Measurements from ENCODE around the gene SPACA4. TPM values are rescaled to one million over a fixed set of nuclear protein-coding genes. Genes with fewer than 3 reads are reported as not detected.

The SPACA4 gene
- total RNA-seq, 1 experiment from 2014 or later: not detected

GRCh38 chr19:48644355-48644754, 37.8 kb downstream of the SPACA4 start:
- no peaks in the 10 kb centered on the region for H3K9me3 Mint-ChIP-seq (ENCODE audit: unreplicated experiment)
- no peak overlapping the region for H3K4me3 Mint-ChIP-seq (ENCODE audit: unreplicated experiment)
- no peak overlapping the region for H3K27ac Mint-ChIP-seq (ENCODE audit: unreplicated experiment)
- intact Hi-C loops (cut with micrococcal nuclease; ENCODE audit: unreplicated experiment): no loop called here
- no peak for DNase-seq
- no peak for TF ChIP-seq CTCF (IDR thresholded peaks at IDR 0.05; ENCODE audit: insufficient read depth in 1 of 2, low read depth in 1 of 2, low read length in 1 of 2, severe bottlenecking in 1 of 2, unreplicated experiment in 1 of 2)
- peaks cover 9% of the 10 kb centered on the region; the same call in 1 of the 2 replicates for H3K4me1 ChIP-seq
- H3K36me3 ChIP-seq (ENCODE audit: control insufficient read depth, insufficient read depth, low read length): no peaks in the 10 kb centered on the region
- POLR2A ChIA-PET: no interaction called here
- no peaks in the 10 kb centered on the region for H3K27me3 Mint-ChIP-seq (ENCODE audit: insufficient read depth, unreplicated experiment)
- no peaks in the 10 kb centered on the region for H3K27me3 ChIP-seq (replicated peaks; ENCODE audit: control insufficient read depth, insufficient read depth, low read length)
- peaks cover 16% of the 10 kb centered on the region for H3K4me1 Mint-ChIP-seq (ENCODE audit: low read depth, unreplicated experiment)
- peaks cover 2% of the 10 kb centered on the region for H3K36me3 Mint-ChIP-seq (ENCODE audit: insufficient read depth, unreplicated experiment)
- CTCF ChIA-PET: interaction anchor here (0.5 to 2.7 kb wide), 2 partner anchors 92 to 95 kb away, joined by 4 to 28 read pairs; no protein-coding TSS in a partner anchor
- H3K9me3 ChIP-seq: no peaks in the 10 kb centered on the region
- BruUV-seq (replicated peaks): no TSS peak
- H3K4me3 ChIP-seq (ENCODE audit: low read depth, low read length): no peak overlapping the region

GRCh38 chr19:48644839-48645619, 38.5 kb downstream of the SPACA4 start:
- Histone ChIP-seq H3K27me3 (replicated peaks; ENCODE audit: control insufficient read depth, insufficient read depth, low read length) (no peaks in the 10 kb centered on the region), H3K9me3 (no peaks in the 10 kb centered on the region), H3K4me1 (peaks cover 9% of the 10 kb centered on the region; the same call in 1 of the 2 replicates), H3K36me3 (ENCODE audit: control insufficient read depth, insufficient read depth, low read length) (no peaks in the 10 kb centered on the region), H3K4me3 (ENCODE audit: low read depth, low read length) (peak overlapping the region; percentile 56)
- CTCF ChIA-PET: interaction anchor here (0.5 to 2.7 kb wide), 13 partner anchors 30 to 1308 kb away, joined by 3 to 28 read pairs (median 6); partner anchors contain the start of gene FUT2
- POLR2A ChIA-PET: interaction anchor here (0.6 to 2.1 kb wide), 5 partner anchors 15 to 227 kb away, joined by 4 to 12 read pairs (median 7); partner anchors contain the start of genes PPP1R15A, RPL18 and SPHK2
- Mint-ChIP-seq H3K9me3 (ENCODE audit: unreplicated experiment) (no peaks in the 10 kb centered on the region), H3K36me3 (ENCODE audit: insufficient read depth, unreplicated experiment) (no peaks in the 10 kb centered on the region), H3K4me1 (ENCODE audit: low read depth, unreplicated experiment) (peaks cover 16% of the 10 kb centered on the region), H3K27ac (ENCODE audit: unreplicated experiment) (peak overlapping the region; percentile 69), H3K27me3 (ENCODE audit: insufficient read depth, unreplicated experiment) (no peaks in the 10 kb centered on the region), H3K4me3 (ENCODE audit: unreplicated experiment) (peak overlapping the region; percentile 77)
- DNase-seq: peak; percentile 72 to 76
- intact Hi-C loops (cut with micrococcal nuclease; ENCODE audit: unreplicated experiment): loop anchor here (5.0 kb wide), 1 partner anchor 42 kb away; no protein-coding TSS in a partner anchor
- no TSS peak for BruUV-seq (replicated peaks)
- TF ChIP-seq CTCF (IDR thresholded peaks at IDR 0.05; ENCODE audit: insufficient read depth in 1 of 2, low read depth in 1 of 2, low read length in 1 of 2, severe bottlenecking in 1 of 2, unreplicated experiment in 1 of 2): no peak

- Histone ChIP-seq H3K36me3 (ENCODE audit: control insufficient read depth, insufficient read depth, low read length) (no peaks in the 10 kb centered on the region), H3K4me3 (ENCODE audit: low read depth, low read length) (peak overlapping the region; percentile 56), H3K9me3 (no peaks in the 10 kb centered on the region), H3K27me3 (replicated peaks; ENCODE audit: control insufficient read depth, insufficient read depth, low read length) (no peaks in the 10 kb centered on the region), H3K4me1 (peaks cover 9% of the 10 kb centered on the region; the same call in 1 of the 2 replicates)
- H3K36me3 Mint-ChIP-seq (ENCODE audit: insufficient read depth, unreplicated experiment): no peaks in the 10 kb centered on the region
- peak overlapping the region; percentile 77 for H3K4me3 Mint-ChIP-seq (ENCODE audit: unreplicated experiment)
- no peak for TF ChIP-seq CTCF (IDR thresholded peaks at IDR 0.05; ENCODE audit: insufficient read depth in 1 of 2, low read depth in 1 of 2, low read length in 1 of 2, severe bottlenecking in 1 of 2, unreplicated experiment in 1 of 2)
- intact Hi-C loops (cut with micrococcal nuclease; ENCODE audit: unreplicated experiment): loop anchor here (5.0 kb wide), 1 partner anchor 42 kb away; no protein-coding TSS in a partner anchor
- DNase-seq: peak; percentile 41 to 43
- peaks cover 16% of the 10 kb centered on the region for H3K4me1 Mint-ChIP-seq (ENCODE audit: low read depth, unreplicated experiment)
- peak overlapping the region; percentile 69 for H3K27ac Mint-ChIP-seq (ENCODE audit: unreplicated experiment)
- no peaks in the 10 kb centered on the region for H3K27me3 Mint-ChIP-seq (ENCODE audit: insufficient read depth, unreplicated experiment)
- CTCF ChIA-PET: interaction anchor here (0.6 to 2.7 kb wide), 16 partner anchors 8 to 1308 kb away, joined by 3 to 28 read pairs (median 6); partner anchors contain the start of genes DBP and FUT2
- POLR2A ChIA-PET: interaction anchor here (0.6 to 2.1 kb wide), 6 partner anchors 15 to 226 kb away, joined by 3 to 12 read pairs (median 6); partner anchors contain the start of genes PPP1R15A, RPL18 and SPHK2
- TSS peak; percentile 87 for BruUV-seq (replicated peaks)
- H3K9me3 Mint-ChIP-seq (ENCODE audit: unreplicated experiment): no peaks in the 10 kb centered on the region
These were observed 39.1 kb downstream of the SPACA4 start for GRCh38 chr19:48645620-48646000.
